ENCODE results near the gene OTUD6A.
"Not testable (repeated sequence)": the region's sequence is repeated elsewhere in the genome, so short reads cannot be mapped to it uniquely, and the experiment has no call there.

The OTUD6A gene

DNA sequence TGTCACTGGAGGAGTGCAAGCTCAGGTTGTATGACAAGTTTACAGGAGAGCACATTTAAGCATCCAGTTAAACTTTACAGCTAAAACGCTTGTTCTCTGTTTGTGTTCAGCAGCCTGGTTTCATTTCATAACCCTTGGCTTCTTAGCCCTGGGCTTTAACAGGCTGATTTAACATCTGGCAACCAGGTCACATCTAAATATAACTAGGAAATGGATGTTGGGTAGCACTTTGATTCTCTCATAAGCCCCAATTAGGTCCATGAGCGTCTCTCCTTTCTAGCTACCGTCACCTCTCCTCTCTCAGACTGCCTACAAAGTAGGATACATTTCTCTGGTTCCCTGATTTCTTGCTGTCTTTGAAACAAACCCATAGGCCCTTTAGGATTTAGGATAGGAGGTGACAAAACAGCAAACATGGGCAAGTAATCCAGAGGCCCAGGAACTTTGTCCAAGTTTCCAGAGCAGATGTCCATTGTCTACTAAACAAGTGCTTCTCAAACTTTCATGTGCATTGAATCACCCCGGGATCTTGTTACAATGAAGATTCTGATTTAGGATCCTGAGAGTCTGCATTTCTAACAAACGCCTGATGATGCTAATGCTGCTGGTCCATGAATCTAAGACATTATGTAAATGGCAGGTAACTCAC lies 22.5 kb downstream of the OTUD6A start:
- no peaks in the 10 kb centered on the region for H3K9me3 Mint-ChIP-seq
- no peak overlapping the region for H3K4me3 Mint-ChIP-seq
- no peaks in the 10 kb centered on the region for H3K27me3 Mint-ChIP-seq
- H3K27ac Mint-ChIP-seq: no peak overlapping the region
- H3K4me1 Mint-ChIP-seq: peaks cover 4% of the 10 kb centered on the region
- H3K36me3 Mint-ChIP-seq: no peaks in the 10 kb centered on the region

DNA sequence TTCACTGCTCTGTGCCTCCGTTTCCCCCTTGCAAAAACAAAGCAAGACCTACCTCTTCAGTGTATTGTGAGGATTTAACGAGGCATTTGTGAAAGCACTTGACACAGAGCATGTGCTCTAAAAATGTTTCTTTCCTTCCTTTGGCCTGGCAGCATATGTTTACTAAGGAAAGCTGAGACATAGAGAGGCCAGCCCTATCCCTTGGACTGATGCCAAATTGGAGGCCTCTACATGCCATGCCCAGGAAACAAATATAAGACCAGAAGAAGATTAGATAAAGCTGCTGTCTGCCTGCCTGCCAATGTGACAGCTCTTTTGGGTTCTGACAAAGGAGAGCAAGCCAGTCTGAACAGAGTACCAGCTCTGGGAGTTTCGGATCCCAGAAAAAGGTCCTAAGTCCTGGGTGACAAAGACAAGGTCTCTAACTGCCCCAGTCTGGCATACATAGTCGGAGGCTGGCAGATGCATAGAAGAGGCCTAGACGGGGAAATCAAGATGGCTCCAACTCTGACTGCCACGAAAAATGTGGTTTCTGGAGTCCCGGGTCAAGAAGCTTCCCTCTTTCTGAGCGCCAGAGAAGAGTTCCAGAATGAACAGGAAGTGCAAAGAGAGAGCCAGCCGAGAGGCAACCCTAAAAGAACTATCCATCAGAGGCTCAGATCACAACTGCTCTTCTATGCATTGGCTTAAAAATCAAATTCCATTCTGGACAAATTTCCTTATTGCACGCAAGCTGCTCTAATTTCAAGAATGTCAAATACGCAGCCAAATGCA lies 25.8 kb downstream of the OTUD6A start:
- Mint-ChIP-seq H3K4me3 (no peak overlapping the region), H3K4me1 (peaks cover 7% of the 10 kb centered on the region), H3K27me3 (no peaks in the 10 kb centered on the region), H3K9me3 (no peaks in the 10 kb centered on the region), H3K36me3 (no peaks in the 10 kb centered on the region), H3K27ac (no peak overlapping the region)

DNA sequence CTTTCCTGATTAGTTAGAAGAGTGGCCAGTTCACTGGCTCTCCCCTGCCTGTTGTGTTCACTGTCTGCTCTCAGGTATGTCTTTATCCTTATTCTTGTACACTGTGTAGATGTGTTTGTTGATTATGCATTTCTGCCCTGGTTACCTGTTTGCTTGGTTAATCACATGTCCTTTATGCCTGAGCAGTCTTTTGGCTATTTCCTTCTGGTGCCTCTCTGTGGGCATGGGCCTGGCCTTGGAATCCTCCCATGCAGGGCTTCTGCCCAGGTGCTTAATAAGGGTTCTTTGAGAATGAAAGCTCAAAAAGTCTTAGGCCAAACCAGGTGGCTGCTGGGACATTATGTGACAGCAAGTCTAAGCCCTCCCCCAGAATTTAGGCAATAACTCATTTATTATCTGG lies 26.5 kb downstream of the OTUD6A start:
- Mint-ChIP-seq H3K27me3 (no peaks in the 10 kb centered on the region), H3K36me3 (no peaks in the 10 kb centered on the region), H3K4me3 (no peak overlapping the region), H3K27ac (no peak overlapping the region), H3K9me3 (no peaks in the 10 kb centered on the region), H3K4me1 (peaks cover 7% of the 10 kb centered on the region)

DNA sequence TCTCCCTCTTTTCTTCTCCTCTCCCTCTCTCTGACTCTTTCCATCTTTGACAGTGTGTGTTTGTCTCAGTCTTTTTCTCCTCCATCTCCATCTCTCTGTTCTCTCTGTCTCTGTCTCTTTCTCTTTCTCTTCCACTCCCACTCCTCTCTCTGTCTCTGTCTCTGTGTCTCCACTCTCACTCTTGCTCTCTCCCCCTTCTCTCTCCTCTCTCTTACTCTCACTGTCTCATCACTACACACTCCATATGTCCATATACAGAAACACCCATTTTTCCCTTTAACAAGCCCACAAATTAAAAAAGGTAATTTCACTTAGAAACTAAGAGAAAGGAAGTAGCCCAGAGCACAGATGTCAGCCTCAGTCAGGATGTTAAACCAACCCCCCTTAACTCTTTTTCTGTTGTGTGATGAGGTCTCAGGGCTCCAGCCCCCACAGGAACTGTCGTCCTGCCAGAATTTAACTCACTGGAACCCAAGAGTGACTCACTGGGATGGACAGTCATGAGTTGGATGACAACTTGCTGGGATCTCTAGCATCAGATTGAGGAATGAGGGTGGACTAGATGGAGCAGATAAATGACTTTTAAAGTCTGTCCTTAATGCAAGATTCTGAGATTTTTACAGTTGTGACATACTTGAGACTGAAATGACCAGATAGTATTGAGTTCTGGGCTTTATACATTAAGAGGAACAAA lies 27.5 kb downstream of the OTUD6A start:
- H3K36me3 Mint-ChIP-seq: no peaks in the 10 kb centered on the region
- H3K9me3 Mint-ChIP-seq: no peaks in the 10 kb centered on the region
- H3K27ac Mint-ChIP-seq: no peak overlapping the region
- H3K4me1 Mint-ChIP-seq: peaks cover 7% of the 10 kb centered on the region
- H3K4me3 Mint-ChIP-seq: no peak overlapping the region
- no peaks in the 10 kb centered on the region for H3K27me3 Mint-ChIP-seq

DNA sequence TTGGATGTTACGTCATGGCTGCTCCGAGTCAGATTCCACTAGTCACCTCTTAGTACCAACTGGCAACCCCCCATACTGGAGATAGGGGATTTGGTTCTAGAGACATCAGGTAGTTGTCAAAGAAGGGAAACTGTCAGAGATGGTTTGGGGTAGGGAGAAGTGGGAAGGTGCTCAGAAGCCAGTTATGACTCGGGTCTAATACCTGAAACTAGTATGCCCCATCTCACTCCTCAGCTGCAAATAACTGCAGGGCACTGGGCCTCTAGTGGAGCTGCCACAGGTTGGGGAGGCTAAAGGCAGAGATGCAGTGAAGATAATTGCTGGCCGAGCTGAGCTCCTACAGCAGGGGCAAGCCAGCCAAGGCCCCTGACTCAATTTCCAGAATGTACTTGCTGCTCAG lies 30.0 kb downstream of the OTUD6A start:
- no peaks in the 10 kb centered on the region for H3K36me3 Mint-ChIP-seq
- H3K27me3 Mint-ChIP-seq: no peaks in the 10 kb centered on the region
- H3K27ac Mint-ChIP-seq: no peak overlapping the region
- peaks cover 7% of the 10 kb centered on the region for H3K4me1 Mint-ChIP-seq
- H3K9me3 Mint-ChIP-seq: no peaks in the 10 kb centered on the region
- no peak overlapping the region for H3K4me3 Mint-ChIP-seq

DNA sequence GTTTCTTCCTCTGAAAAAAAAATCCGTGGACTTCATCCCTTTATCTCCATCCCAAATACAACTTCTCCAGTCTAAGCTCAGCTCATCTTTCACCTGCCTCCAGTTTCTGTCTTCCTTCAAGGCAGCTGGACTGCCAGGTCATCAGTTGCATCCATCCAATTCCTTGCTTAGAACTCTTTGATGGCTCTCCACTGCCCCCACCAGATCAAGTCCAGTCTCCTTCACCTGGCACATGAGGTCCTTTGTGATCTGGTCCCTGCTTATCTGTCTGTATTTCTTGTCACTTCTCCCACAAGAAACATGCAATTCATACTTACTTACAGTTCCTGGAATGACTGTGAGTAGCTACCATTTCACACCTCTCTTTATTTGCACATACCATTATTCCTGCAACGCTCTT lies 33.8 kb downstream of the OTUD6A start:
- Mint-ChIP-seq H3K4me1 (no peaks in the 10 kb centered on the region), H3K36me3 (no peaks in the 10 kb centered on the region), H3K4me3 (no peak overlapping the region), H3K9me3 (no peaks in the 10 kb centered on the region), H3K27me3 (peaks cover 6% of the 10 kb centered on the region), H3K27ac (no peak overlapping the region)

DNA sequence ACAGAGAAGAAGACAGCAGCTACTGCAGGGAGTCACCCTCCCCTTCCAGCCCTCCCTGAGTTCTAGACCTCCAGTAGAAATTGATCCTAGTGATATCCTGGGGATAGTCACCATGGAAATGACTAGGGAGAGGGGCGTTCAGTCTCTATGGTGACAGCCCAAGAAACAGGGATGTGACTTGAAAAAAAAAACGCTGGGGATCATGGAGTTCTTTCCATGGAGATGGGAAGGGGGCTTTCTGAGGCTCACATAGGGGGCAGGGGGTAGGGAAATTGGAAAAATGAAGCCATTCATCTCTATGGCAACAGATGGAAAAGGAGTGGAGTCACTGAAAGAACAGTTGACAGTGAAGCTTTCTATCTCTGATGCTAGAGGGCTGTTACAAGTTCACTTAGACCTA lies 43.0 kb downstream of the OTUD6A start:
- H3K36me3 Mint-ChIP-seq: no peaks in the 10 kb centered on the region
- H3K4me1 Mint-ChIP-seq: no peaks in the 10 kb centered on the region
- H3K4me3 Mint-ChIP-seq: no peak overlapping the region
- no peaks in the 10 kb centered on the region for H3K9me3 Mint-ChIP-seq
- H3K27me3 Mint-ChIP-seq: no peaks in the 10 kb centered on the region
- H3K27ac Mint-ChIP-seq: no peak overlapping the region

DNA sequence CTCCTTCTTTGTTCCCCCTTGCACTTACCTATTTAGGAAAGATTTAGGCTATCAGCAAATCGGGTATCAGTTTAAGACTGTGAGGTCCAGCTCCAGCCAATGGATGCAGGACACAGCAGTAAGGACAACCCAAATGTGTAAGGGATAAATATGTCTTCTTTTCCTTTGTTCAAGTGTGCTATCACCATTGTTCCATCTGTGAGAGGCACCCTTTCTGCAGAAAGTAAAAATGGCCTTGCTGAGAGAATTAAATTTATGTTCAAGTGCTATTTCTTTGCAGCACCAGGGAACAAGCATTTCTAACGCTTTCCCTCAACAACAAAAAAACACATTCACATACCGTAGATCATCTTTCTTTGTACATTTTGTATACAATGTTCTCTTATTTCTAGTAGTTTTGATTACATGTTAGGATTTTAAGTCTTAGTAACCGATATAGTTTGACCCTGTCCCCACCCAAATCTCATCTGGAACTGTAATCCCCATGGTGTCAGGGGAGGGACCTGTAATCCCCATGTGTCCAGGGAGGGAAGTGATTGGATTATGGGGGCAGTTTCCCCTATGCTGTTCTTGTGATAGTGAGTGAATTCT lies 49.3 kb downstream of the OTUD6A start:
- not testable (repeated sequence) for H3K36me3 Mint-ChIP-seq, H3K9me3 Mint-ChIP-seq, H3K27ac Mint-ChIP-seq, H3K27me3 Mint-ChIP-seq, H3K4me3 Mint-ChIP-seq, H3K4me1 Mint-ChIP-seq

Data from activated naive CD4-positive, alpha-beta T cell treated with anti-CD3 and anti-CD28 coated beads, Interleukin-2, amount 50 U/mL, for 24 hours (primary cell).